ENCODE results near the gene ARF1. TPM values are rescaled to one million over a fixed set of nuclear protein-coding genes. Genes with fewer than 3 reads are reported as not detected.
A peak's percentile ranks its signal among the peaks of the same experiment; 100 is the strongest.

The ARF1 gene
- total RNA-seq, 1 experiment from 2014 or later: 330 TPM

DNA sequence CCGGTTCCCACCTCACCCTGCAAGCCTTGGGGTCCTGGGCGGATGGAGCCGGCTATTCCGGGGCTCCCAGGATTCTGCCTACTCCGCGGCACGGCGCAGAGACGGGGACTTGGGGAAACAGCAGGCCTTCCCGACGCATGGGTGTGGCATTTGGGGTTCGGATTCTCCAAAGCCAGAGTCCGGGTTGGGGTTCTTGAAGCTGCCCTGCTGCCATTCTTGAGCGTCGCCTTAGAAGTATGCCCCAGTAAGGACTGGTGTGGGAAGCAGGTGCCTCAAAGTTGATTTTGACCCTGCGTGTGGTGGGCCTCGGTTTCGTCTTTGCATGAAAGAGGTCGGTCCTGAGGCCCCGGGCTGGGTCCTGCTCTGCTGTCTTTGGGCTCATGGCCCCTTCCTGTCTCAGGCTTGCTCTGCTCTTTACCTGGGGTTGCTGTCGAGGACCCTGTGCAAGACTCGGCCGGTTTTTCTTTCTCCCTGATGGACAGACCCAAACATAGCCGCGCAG lies 58.3 kb downstream of the ARF1 start:
- ChIA-PET POLR2A (interaction anchor here (1.1 kb wide), 1 partner anchor 10 kb away, joined by 3 read pairs; no protein-coding TSS in a partner anchor), CTCF (interaction anchor here (0.5 to 2.7 kb wide), 6 partner anchors 8 to 242 kb away, joined by 3 to 14 read pairs (median 4); partner anchors contain the start of genes GJC2 and IBA57)
- H3K4me3 Mint-ChIP-seq: peak overlapping the region; percentile 88
- no peak for TF ChIP-seq KAT7 (CRISPR knock-in tag; IDR thresholded peaks at IDR 0.05; ENCODE audit: borderline replicate concordance)
- no peak for TF ChIP-seq ZNF396 (CRISPR knock-in tag; IDR thresholded peaks at IDR 0.05; ENCODE audit: borderline replicate concordance)
- no peak for TF ChIP-seq OVOL2 (CRISPR knock-in tag; IDR thresholded peaks at IDR 0.05; ENCODE audit: borderline replicate concordance)
- TF ChIP-seq TP53 (CRISPR knock-in tag; IDR thresholded peaks at IDR 0.05): no peak
- no peak for TF ChIP-seq ETV6 (CRISPR knock-in tag; IDR thresholded peaks at IDR 0.05)
- TF ChIP-seq NR2C2 (CRISPR knock-in tag; IDR thresholded peaks at IDR 0.05): no peak
- no peak for TF ChIP-seq ZBTB21 (CRISPR knock-in tag; IDR thresholded peaks at IDR 0.05; ENCODE audit: borderline replicate concordance)
- TF ChIP-seq, protein P1, sequence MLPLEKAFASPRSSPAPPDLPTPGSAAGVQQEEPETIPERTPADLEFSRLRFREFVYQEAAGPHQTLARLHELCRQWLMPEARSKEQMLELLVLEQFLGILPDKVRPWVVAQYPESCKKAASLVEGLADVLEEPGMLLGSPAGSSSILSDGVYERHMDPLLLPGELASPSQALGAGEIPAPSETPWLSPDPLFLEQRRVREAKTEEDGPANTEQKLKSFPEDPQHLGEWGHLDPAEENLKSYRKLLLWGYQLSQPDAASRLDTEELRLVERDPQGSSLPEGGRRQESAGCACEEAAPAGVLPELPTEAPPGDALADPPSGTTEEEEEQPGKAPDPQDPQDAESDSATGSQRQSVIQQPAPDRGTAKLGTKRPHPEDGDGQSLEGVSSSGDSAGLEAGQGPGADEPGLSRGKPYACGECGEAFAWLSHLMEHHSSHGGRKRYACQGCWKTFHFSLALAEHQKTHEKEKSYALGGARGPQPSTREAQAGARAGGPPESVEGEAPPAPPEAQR (CRISPR knock-in tag; IDR thresholded peaks at IDR 0.05): no peak
- TF ChIP-seq, protein P2, sequence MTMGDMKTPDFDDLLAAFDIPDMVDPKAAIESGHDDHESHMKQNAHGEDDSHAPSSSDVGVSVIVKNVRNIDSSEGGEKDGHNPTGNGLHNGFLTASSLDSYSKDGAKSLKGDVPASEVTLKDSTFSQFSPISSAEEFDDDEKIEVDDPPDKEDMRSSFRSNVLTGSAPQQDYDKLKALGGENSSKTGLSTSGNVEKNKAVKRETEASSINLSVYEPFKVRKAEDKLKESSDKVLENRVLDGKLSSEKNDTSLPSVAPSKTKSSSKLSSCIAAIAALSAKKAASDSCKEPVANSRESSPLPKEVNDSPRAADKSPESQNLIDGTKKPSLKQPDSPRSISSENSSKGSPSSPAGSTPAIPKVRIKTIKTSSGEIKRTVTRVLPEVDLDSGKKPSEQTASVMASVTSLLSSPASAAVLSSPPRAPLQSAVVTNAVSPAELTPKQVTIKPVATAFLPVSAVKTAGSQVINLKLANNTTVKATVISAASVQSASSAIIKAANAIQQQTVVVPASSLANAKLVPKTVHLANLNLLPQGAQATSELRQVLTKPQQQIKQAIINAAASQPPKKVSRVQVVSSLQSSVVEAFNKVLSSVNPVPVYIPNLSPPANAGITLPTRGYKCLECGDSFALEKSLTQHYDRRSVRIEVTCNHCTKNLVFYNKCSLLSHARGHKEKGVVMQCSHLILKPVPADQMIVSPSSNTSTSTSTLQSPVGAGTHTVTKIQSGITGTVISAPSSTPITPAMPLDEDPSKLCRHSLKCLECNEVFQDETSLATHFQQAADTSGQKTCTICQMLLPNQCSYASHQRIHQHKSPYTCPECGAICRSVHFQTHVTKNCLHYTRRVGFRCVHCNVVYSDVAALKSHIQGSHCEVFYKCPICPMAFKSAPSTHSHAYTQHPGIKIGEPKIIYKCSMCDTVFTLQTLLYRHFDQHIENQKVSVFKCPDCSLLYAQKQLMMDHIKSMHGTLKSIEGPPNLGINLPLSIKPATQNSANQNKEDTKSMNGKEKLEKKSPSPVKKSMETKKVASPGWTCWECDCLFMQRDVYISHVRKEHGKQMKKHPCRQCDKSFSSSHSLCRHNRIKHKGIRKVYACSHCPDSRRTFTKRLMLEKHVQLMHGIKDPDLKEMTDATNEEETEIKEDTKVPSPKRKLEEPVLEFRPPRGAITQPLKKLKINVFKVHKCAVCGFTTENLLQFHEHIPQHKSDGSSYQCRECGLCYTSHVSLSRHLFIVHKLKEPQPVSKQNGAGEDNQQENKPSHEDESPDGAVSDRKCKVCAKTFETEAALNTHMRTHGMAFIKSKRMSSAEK (CRISPR knock-in tag; IDR thresholded peaks at IDR 0.05; ENCODE audit: borderline replicate concordance): no peak
- TF ChIP-seq, protein P3, sequence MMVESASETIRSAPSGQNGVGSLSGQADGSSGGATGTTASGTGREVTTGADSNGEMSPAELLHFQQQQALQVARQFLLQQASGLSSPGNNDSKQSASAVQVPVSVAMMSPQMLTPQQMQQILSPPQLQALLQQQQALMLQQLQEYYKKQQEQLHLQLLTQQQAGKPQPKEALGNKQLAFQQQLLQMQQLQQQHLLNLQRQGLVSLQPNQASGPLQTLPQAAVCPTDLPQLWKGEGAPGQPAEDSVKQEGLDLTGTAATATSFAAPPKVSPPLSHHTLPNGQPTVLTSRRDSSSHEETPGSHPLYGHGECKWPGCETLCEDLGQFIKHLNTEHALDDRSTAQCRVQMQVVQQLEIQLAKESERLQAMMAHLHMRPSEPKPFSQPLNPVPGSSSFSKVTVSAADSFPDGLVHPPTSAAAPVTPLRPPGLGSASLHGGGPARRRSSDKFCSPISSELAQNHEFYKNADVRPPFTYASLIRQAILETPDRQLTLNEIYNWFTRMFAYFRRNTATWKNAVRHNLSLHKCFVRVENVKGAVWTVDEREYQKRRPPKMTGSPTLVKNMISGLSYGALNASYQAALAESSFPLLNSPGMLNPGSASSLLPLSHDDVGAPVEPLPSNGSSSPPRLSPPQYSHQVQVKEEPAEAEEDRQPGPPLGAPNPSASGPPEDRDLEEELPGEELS (CRISPR knock-in tag; IDR thresholded peaks at IDR 0.05): no peak
- TF ChIP-seq RORB (CRISPR knock-in tag; IDR thresholded peaks at IDR 0.05): no peak
- TF ChIP-seq SOX15 (CRISPR knock-in tag; IDR thresholded peaks at IDR 0.05): no peak
- no peak for TF ChIP-seq ZNF232 (CRISPR knock-in tag; IDR thresholded peaks at IDR 0.05)
- peaks cover 7% of the 10 kb centered on the region; the same call in 1 of the 2 replicates for H3K4me1 Mint-ChIP-seq
- no peaks in the 10 kb centered on the region for H3K36me3 Mint-ChIP-seq
- no peak for DNase-seq (ENCODE audit: low spot score)
- no peak for ATAC-seq
- H3K9me3 Mint-ChIP-seq: no peaks in the 10 kb centered on the region
- peak overlapping the region; percentile 68; the same call in 1 of the 2 replicates for H3K27ac Mint-ChIP-seq
- H3K27me3 Mint-ChIP-seq (ENCODE audit: low read depth): peaks cover 27% of the 10 kb centered on the region

DNA sequence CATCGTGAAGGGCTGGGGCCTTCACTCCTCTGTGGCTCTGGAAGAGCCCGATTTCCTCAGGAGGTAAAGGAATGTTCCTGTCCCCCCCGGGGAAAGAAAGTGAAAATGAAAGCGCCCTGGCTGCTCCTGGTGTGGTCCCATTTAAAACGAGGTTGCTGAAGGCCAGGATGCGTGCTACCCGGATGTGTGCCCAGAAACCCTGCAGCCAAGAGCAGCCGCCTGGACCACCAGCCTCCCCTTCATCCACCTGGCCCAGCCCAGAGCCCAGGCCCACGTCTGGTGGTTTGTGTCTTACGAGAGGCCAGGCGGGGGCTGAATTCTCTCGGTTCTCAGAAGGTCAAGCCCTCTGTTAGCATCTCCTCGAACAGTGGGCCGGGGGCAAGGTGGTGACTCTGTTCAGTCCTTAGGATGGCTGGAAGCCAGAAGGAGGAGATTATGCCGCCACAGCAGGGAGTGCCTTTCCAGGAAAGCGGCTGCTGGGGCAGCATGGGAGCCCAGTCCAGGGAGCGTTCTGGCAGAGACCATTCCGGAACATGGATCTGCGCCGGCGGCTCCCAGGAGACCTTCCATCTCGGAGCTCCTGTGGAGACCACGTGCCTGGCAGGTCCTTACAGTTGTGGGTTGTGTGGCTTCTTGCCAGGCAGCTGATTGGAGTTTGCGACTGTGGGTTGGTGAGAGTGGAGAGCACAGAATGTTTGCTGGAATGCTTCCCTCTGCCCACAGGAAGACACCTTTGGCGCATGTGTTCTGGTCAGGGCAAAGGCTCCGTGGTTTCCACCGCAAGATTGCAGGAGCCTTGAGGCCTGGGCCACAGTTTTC lies 58.9 kb downstream of the ARF1 start:
- Mint-ChIP-seq H3K27me3 (ENCODE audit: low read depth) (peaks cover 21% of the 10 kb centered on the region), H3K27ac (peak overlapping the region; percentile 68; the same call in 1 of the 2 replicates), H3K4me3 (peak overlapping the region; percentile 88), H3K36me3 (no peaks in the 10 kb centered on the region), H3K4me1 (peaks cover 7% of the 10 kb centered on the region; the same call in 1 of the 2 replicates), H3K9me3 (no peaks in the 10 kb centered on the region)
- no peak for DNase-seq (ENCODE audit: low spot score)
- POLR2A ChIA-PET: no interaction called here
- CTCF ChIA-PET: interaction anchor here (1.4 to 2.7 kb wide), 3 partner anchors 11 to 134 kb away, joined by 3 to 14 read pairs (median 13); partner anchors contain the start of gene IBA57
- ATAC-seq: no peak
- TF ChIP-seq ELF4 (CRISPR knock-in tag; IDR thresholded peaks at IDR 0.05; ENCODE audit: low read depth): no peak
- TF ChIP-seq, protein P4, sequence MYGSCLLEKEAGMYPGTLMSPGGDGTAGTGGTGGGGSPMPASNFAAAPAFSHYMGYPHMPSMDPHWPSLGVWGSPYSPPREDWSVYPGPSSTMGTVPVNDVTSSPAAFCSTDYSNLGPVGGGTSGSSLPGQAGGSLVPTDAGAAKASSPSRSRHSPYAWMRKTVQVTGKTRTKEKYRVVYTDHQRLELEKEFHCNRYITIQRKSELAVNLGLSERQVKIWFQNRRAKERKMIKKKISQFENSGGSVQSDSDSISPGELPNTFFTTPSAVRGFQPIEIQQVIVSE (CRISPR knock-in tag; IDR thresholded peaks at IDR 0.05; ENCODE audit: borderline replicate concordance): no peak
- TF ChIP-seq, protein P2 (CRISPR knock-in tag; IDR thresholded peaks at IDR 0.05; ENCODE audit: borderline replicate concordance): no peak
- TF ChIP-seq ZBTB21 (CRISPR knock-in tag; IDR thresholded peaks at IDR 0.05; ENCODE audit: borderline replicate concordance): no peak
- TF ChIP-seq GABPB1 (CRISPR knock-in tag; IDR thresholded peaks at IDR 0.05): no peak
- TF ChIP-seq, protein P5, sequence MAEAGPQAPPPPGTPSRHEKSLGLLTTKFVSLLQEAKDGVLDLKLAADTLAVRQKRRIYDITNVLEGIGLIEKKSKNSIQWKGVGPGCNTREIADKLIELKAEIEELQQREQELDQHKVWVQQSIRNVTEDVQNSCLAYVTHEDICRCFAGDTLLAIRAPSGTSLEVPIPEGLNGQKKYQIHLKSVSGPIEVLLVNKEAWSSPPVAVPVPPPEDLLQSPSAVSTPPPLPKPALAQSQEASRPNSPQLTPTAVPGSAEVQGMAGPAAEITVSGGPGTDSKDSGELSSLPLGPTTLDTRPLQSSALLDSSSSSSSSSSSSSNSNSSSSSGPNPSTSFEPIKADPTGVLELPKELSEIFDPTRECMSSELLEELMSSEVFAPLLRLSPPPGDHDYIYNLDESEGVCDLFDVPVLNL (CRISPR knock-in tag; IDR thresholded peaks at IDR 0.05; ENCODE audit: borderline replicate concordance, low read depth): no peak

Measured in WTC11 (cell line).